H9 (cell line): ENCODE measurements around the gene ARL5A. TPM values are rescaled to one million over a fixed set of nuclear protein-coding genes. Genes with fewer than 3 reads are reported as not detected.

Source experiments
- DNase-seq: peaks from one replicate; pipeline ENCODE4 v3.0.0-alpha.2; 2017
- H2AFZ ChIP-seq: one replicate; pipeline ENCODE4 v1.6.1; 2013; ENCODE audit warnings: mild to moderate bottlenecking, low read length, control low read depth, moderate library complexity
- H2AK5ac ChIP-seq: 2 replicates; pipeline ENCODE4 v1.6.1; 2013; ENCODE audit warnings: low read length, control low read depth, mixed read lengths; ENCODE audit not compliant: insufficient read length
- H2BK120ac ChIP-seq: one replicate; pipeline ENCODE4 v1.6.1; 2013; ENCODE audit warnings: low read depth, mild to moderate bottlenecking, low read length, control low read depth, inconsistent platforms; ENCODE audit not compliant: poor library complexity, severe bottlenecking
- H2BK12ac ChIP-seq: 2 replicates; pipeline ENCODE4 v1.6.1; 2013; ENCODE audit warnings: low read length, control low read depth, mixed read lengths, low read depth; ENCODE audit not compliant: insufficient read length
- H2BK15ac ChIP-seq: 2 replicates; pipeline ENCODE4 v1.6.1; 2013; ENCODE audit warnings: low read depth, low read length, control low read depth
- H2BK20ac ChIP-seq: one replicate; pipeline ENCODE4 v1.6.1; 2013; ENCODE audit warnings: low read depth, mild to moderate bottlenecking, low read length, control low read depth, inconsistent platforms; ENCODE audit not compliant: poor library complexity, severe bottlenecking
- H2BK5ac ChIP-seq: 2 replicates; pipeline ENCODE4 v1.6.1; 2013; ENCODE audit warnings: low read length, control low read depth, mixed read lengths; ENCODE audit not compliant: insufficient read length
- H3K14ac ChIP-seq: 2 replicates; pipeline ENCODE4 v1.6.1; 2013; ENCODE audit warnings: low read length, control low read depth; ENCODE audit not compliant: insufficient read depth
- H3K18ac ChIP-seq: 2 replicates; pipeline ENCODE4 v1.6.1; 2013; ENCODE audit warnings: low read depth, mild to moderate bottlenecking, mixed read lengths, low read length, control low read depth; ENCODE audit not compliant: insufficient read length
- H3K23ac ChIP-seq: 2 replicates; pipeline ENCODE4 v1.6.1; 2013; ENCODE audit warnings: low read length, control low read depth, mixed read lengths, low read depth; ENCODE audit not compliant: insufficient read length
- H3K23me2 ChIP-seq: 2 replicates; pipeline ENCODE4 v1.6.1; 2013; ENCODE audit warnings: low read depth, mild to moderate bottlenecking, mixed read lengths, low read length, control low read depth; ENCODE audit not compliant: insufficient read length, poor library complexity, severe bottlenecking
- H3K27ac ChIP-seq: 2 replicates; pipeline ENCODE4 v1.5.1; 2013; ENCODE audit warnings: low read length, control low read depth, mixed read lengths, low read depth; ENCODE audit not compliant: insufficient read length
- H3K27me3 ChIP-seq: 2 replicates; pipeline ENCODE4 v1.6.1; 2013; ENCODE audit warnings: low read length, control low read depth, inconsistent platforms; ENCODE audit not compliant: insufficient read depth
- H3K4ac ChIP-seq: 2 replicates; pipeline ENCODE4 v1.6.1; 2013; ENCODE audit warnings: low read depth, mild to moderate bottlenecking, control low read depth, inconsistent platforms, low read length, moderate library complexity
- H3K4me1 ChIP-seq: 2 replicates; pipeline ENCODE4 v1.6.1; 2013; ENCODE audit warnings: low read length, control low read depth, inconsistent platforms; ENCODE audit not compliant: insufficient read depth
- H3K4me2 ChIP-seq: 2 replicates; pipeline ENCODE4 v1.6.1; 2013; ENCODE audit warnings: low read length, control low read depth, mixed read lengths; ENCODE audit not compliant: insufficient read length, insufficient read depth
- H3K56ac ChIP-seq: 2 replicates; pipeline ENCODE4 v1.6.1; 2013; ENCODE audit warnings: low read depth, mild to moderate bottlenecking, mixed read lengths, low read length, control low read depth; ENCODE audit not compliant: insufficient read length
- H3K79me1 ChIP-seq: 2 replicates; pipeline ENCODE4 v1.6.1; 2013; ENCODE audit warnings: low read depth, mild to moderate bottlenecking, moderate library complexity, low read length, control low read depth, inconsistent platforms; ENCODE audit not compliant: insufficient read depth, poor library complexity, severe bottlenecking
- H3K79me2 ChIP-seq: 2 replicates; pipeline ENCODE4 v1.6.1; 2013; ENCODE audit warnings: low read length, control low read depth, inconsistent platforms; ENCODE audit not compliant: insufficient read depth
- H3K9ac ChIP-seq: 2 replicates; pipeline ENCODE4 v1.6.1; 2013; ENCODE audit warnings: low read length, control low read depth, mixed read lengths; ENCODE audit not compliant: insufficient read length; ENCODE audit errors: extremely low read depth
- H3K9me3 ChIP-seq: one replicate; pipeline ENCODE4 v1.6.1; 2013; ENCODE audit warnings: low read depth, low read length, inconsistent platforms; ENCODE audit not compliant: control insufficient read depth
- H3T11ph ChIP-seq: one replicate; pipeline ENCODE4 v1.6.1; 2013; ENCODE audit warnings: mild to moderate bottlenecking, low read length, control low read depth, inconsistent platforms
- H4K20me1 ChIP-seq: one replicate; pipeline ENCODE4 v1.6.1; 2013; ENCODE audit not compliant: control insufficient read depth, insufficient read length, insufficient read depth
- H4K5ac ChIP-seq: 2 replicates; pipeline ENCODE4 v1.6.1; 2013; ENCODE audit warnings: low read depth, mild to moderate bottlenecking, mixed read lengths, low read length, control low read depth; ENCODE audit not compliant: insufficient read length
- H4K8ac ChIP-seq: replicated peaks from 2 replicates; pipeline ENCODE4 v1.6.1; 2013; ENCODE audit warnings: low read length, control low read depth, mixed read lengths, low read depth; ENCODE audit not compliant: insufficient read length
- H4K91ac ChIP-seq: 2 replicates; pipeline ENCODE4 v1.6.1; 2013; ENCODE audit warnings: low read depth, mild to moderate bottlenecking, moderate library complexity, mixed read lengths, low read length, control low read depth; ENCODE audit not compliant: insufficient read length
- H3K27ac Mint-ChIP-seq, 3 experiments: 2 replicates in 2 of 3; 3 replicates in 1 of 3; pipeline ENCODE4 v1.8.0; 2020 to 2021; ENCODE audit warnings: mixed read lengths in 3 of 3, mild to moderate bottlenecking in 1 of 3, moderate library complexity in 1 of 3
- H3K27me3 Mint-ChIP-seq: 2 replicates; pipeline ENCODE4 v1.8.0; 2021; ENCODE audit warnings: low read depth, mild to moderate bottlenecking, moderate library complexity, mixed read lengths
- H3K36me3 Mint-ChIP-seq, 3 experiments: 2 replicates in 2 of 3; 3 replicates in 1 of 3; pipeline ENCODE4 v1.8.0; 2020 to 2021; ENCODE audit warnings: low read depth in 3 of 3, mixed read lengths in 3 of 3; ENCODE audit not compliant: insufficient read depth in 1 of 3
- H3K4me1 Mint-ChIP-seq, 2 experiments: 2 replicates each; pipeline ENCODE4 v1.8.0; 2020; ENCODE audit warnings: mixed read lengths in 2 of 2
- H3K4me3 Mint-ChIP-seq, 2 experiments: 2 replicates in 1 of 2; 3 replicates in 1 of 2; pipeline ENCODE4 v1.8.0; 2020 to 2021; ENCODE audit warnings: mild to moderate bottlenecking in 2 of 2, mixed read lengths in 2 of 2, moderate library complexity in 1 of 2
- H3K9me3 Mint-ChIP-seq, 2 experiments: 2 replicates in 1 of 2; 3 replicates in 1 of 2; pipeline ENCODE4 v1.8.0; 2020; ENCODE audit warnings: mild to moderate bottlenecking in 2 of 2, mixed read lengths in 2 of 2, moderate library complexity in 1 of 2
- CTCF ChIP-seq: fragments of 200-600 bp; sonication (generic); conservative IDR thresholded peaks from 3 replicates; pipeline ENCODE4 v1.8.0; 2021; ENCODE audit warnings: antibody characterized with exemption, mild to moderate bottlenecking
- WGBS: extraction: QIAGEN DNeasy Blood & Tissue Kit; methylation state at CpG from one replicate; pipeline ENCODE4 v1.1.7; 2013; ENCODE audit warnings: missing lambda C conversion rate, low lambda C conversion rate, mixed read lengths; ENCODE audit not compliant: insufficient read length; ENCODE audit errors: extremely low coverage; 5-methylcytosine and 5-hydroxymethylcytosine counted together
- total RNA-seq: library from RNA; stranded (reverse); gene quantifications from 2 replicates; pipeline ENCODE4 v1.2.1, GENCODE V29; 2021

ARL5A gene
- total RNA-seq, 1 experiment from 2014 or later, result 66.7 TPM

GRCh38 chr2:151810489-151810888 lies 17.7 kb downstream of the ARL5A start:
- H4K8ac ChIP-seq, result no peak overlapping the region
- no peaks in the 10 kb centered on the region for H3K9me3 ChIP-seq
- no peaks in the 10 kb centered on the region for H3K27me3 Mint-ChIP-seq
- H3K4ac ChIP-seq, result no peak overlapping the region
- no peaks in the 10 kb centered on the region for H4K20me1 ChIP-seq
- H3K4me3 Mint-ChIP-seq, result no peak overlapping the region
- H3K9me3 Mint-ChIP-seq, result no peaks in the 10 kb centered on the region
- H2BK20ac ChIP-seq, result no peak overlapping the region
- no peaks in the 10 kb centered on the region for H3K27me3 ChIP-seq
- no peak overlapping the region for H4K91ac ChIP-seq
- H2AFZ ChIP-seq, result no peak overlapping the region
- no peak overlapping the region for H3K27ac Mint-ChIP-seq
- no peak overlapping the region for H3K9ac ChIP-seq
- no peak overlapping the region for H2BK5ac ChIP-seq
- H3K4me1 ChIP-seq, result no peaks in the 10 kb centered on the region
- H3K4me1 Mint-ChIP-seq, result no peaks in the 10 kb centered on the region
- no peak for TF ChIP-seq CTCF
- peaks cover 2% of the 10 kb centered on the region; the same call in 1 of the 2 replicates for H3K79me2 ChIP-seq
- peaks cover 20 to 40% (median 36%) of the 10 kb centered on the region in 3 experiments for H3K36me3 Mint-ChIP-seq
- no peak overlapping the region for H2BK15ac ChIP-seq
- no peak overlapping the region for H2BK120ac ChIP-seq
- no peak overlapping the region for H3K18ac ChIP-seq
- H3K23me2 ChIP-seq, result no peaks in the 10 kb centered on the region
- H2AK5ac ChIP-seq, result no peak overlapping the region
- no peak overlapping the region for H3K56ac ChIP-seq
- no peak overlapping the region for H3T11ph ChIP-seq
- no peak overlapping the region for H3K14ac ChIP-seq
- H3K79me1 ChIP-seq, result no peaks in the 10 kb centered on the region
- no peak overlapping the region for H3K27ac ChIP-seq
- no peak overlapping the region for H3K4me2 ChIP-seq
- no peak overlapping the region for H4K5ac ChIP-seq
- WGBS, result no CpG with 5 or more reads among the region's 1 CpG
- H2BK12ac ChIP-seq, result no peak overlapping the region
- no peak overlapping the region for H3K23ac ChIP-seq
- DNase-seq, result no peak
